ENCODE results near the gene DCAF11.
A peak's percentile ranks its signal among the peaks of the same experiment; 100 is the strongest.

The DCAF11 gene

GRCh38 chr14:24167469-24168114, 53.0 kb downstream of the DCAF11 start:
- Histone ChIP-seq H3K4me3 (ENCODE audit: low read length in 2 of 2) (no peak overlapping the region), H3K9me3 (ENCODE audit: control insufficient read depth in 2 of 2, low read length in 2 of 2) (no peaks in the 10 kb centered on the region), H3K9ac (ENCODE audit: low read length in 2 of 2) (no peak overlapping the region), H3K27ac (ENCODE audit: low read length) (no peak overlapping the region), H3K36me3 (ENCODE audit: control insufficient read depth in 2 of 2, insufficient read depth in 2 of 2, low read length in 2 of 2) (peaks cover 36 to 50% of the 10 kb centered on the region in 2 donors), H3K27me3 (ENCODE audit: control insufficient read depth in 1 of 2, insufficient read depth in 2 of 2, low read length in 2 of 2) (no peaks in the 10 kb centered on the region), H3K4me1 (ENCODE audit: control insufficient read depth, insufficient read depth, low read length) (peaks cover 17% of the 10 kb centered on the region)

- H3K27ac ChIP-seq (ENCODE audit: low read length), result peak within 1 kb of the TSS; percentile 37
- H3K9me3 ChIP-seq (ENCODE audit: control insufficient read depth in 2 of 2, low read length in 2 of 2), result no peaks in the 10 kb centered on the region
- H3K9ac ChIP-seq (ENCODE audit: low read length in 2 of 2), result peak within 1 kb of the TSS; percentile 21 to 48
- H3K27me3 ChIP-seq (ENCODE audit: control insufficient read depth in 1 of 2, insufficient read depth in 2 of 2, low read length in 2 of 2), result no peaks in the 10 kb centered on the region
- H3K4me1 ChIP-seq (ENCODE audit: control insufficient read depth, insufficient read depth, low read length), result peaks cover 14% of the 10 kb centered on the region
- H3K36me3 ChIP-seq (ENCODE audit: control insufficient read depth in 2 of 2, insufficient read depth in 2 of 2, low read length in 2 of 2), result peaks cover 6 to 16% of the 10 kb centered on the region in 2 donors
- peak within 1 kb of the TSS; percentile 58 to 74 for H3K4me3 ChIP-seq (ENCODE audit: low read length in 2 of 2)
Observed at GRCh38 chr14:24171422-24172260, 57.1 kb downstream of the DCAF11 start, which contains the start of gene REC8. Gene REC8, plus strand, starts transcription at chr14:24172080. Its CDS starts 473 bp downstream, at chr14:24172553.

DNA sequence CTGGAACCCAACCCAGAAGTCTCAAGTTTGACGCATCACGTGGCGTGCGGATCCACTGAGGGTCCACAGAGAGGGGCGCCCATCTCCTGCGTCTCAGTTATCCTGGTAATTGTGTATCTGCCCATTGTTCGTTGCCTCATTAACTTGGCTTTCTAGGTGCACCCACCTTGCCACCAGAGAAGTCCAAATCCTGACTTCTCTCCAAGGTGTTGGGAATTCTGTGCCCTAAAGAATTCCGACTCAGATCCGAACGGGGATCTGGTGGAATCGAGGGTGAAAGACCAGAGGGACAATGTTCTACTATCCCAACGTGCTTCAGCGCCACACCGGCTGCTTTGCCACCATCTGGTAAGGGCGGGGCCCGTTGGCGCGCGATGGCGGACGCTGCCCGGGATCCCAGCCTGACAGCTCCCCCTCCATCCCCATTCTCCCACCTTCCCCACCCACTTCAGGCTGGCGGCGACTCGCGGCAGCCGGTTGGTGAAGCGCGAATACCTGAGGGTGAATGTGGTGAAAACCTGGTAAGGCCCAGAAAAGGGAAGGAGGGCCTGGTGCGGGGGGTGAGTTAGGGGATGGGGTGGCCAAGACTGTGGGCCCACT, 57.8 kb downstream of the DCAF11 start:
- peak overlapping the region; percentile 21 to 48 for H3K9ac ChIP-seq (ENCODE audit: low read length in 2 of 2)
- peak overlapping the region; percentile 24 for H3K27ac ChIP-seq (ENCODE audit: low read length)
- peaks cover 14% of the 10 kb centered on the region for H3K4me1 ChIP-seq (ENCODE audit: control insufficient read depth, insufficient read depth, low read length)
- no peaks in the 10 kb centered on the region for H3K9me3 ChIP-seq (ENCODE audit: control insufficient read depth in 2 of 2, low read length in 2 of 2)
- H3K27me3 ChIP-seq (ENCODE audit: control insufficient read depth in 1 of 2, insufficient read depth in 2 of 2, low read length in 2 of 2), result no peaks in the 10 kb centered on the region
- H3K36me3 ChIP-seq (ENCODE audit: control insufficient read depth in 2 of 2, insufficient read depth in 2 of 2, low read length in 2 of 2), result peaks cover 4 to 16% of the 10 kb centered on the region in 2 donors
- peak overlapping the region; percentile 58 to 74 for H3K4me3 ChIP-seq (ENCODE audit: low read length in 2 of 2)

GRCh38 chr14:24172871-24173281, 58.3 kb downstream of the DCAF11 start:
- H3K4me3 ChIP-seq (ENCODE audit: low read length in 2 of 2), result peak overlapping the region in 1 of 2 donors; percentile 74
- H3K27ac ChIP-seq (ENCODE audit: low read length), result peak overlapping the region; percentile 24
- peaks cover 14% of the 10 kb centered on the region for H3K4me1 ChIP-seq (ENCODE audit: control insufficient read depth, insufficient read depth, low read length)
- peak overlapping the region; percentile 13 to 48 for H3K9ac ChIP-seq (ENCODE audit: low read length in 2 of 2)
- H3K9me3 ChIP-seq (ENCODE audit: control insufficient read depth in 2 of 2, low read length in 2 of 2), result no peaks in the 10 kb centered on the region
- H3K27me3 ChIP-seq (ENCODE audit: control insufficient read depth in 1 of 2, insufficient read depth in 2 of 2, low read length in 2 of 2), result no peaks in the 10 kb centered on the region
- H3K36me3 ChIP-seq (ENCODE audit: control insufficient read depth in 2 of 2, insufficient read depth in 2 of 2, low read length in 2 of 2), result peaks cover 4 to 12% of the 10 kb centered on the region in 2 donors

All from stomach smooth muscle (tissue), 2 donors.